GM19438 (cell line): ENCODE data around the gene BRD7.

Experiments used
- ATAC-seq: cut with Tn5 transposase; IDR thresholded peaks from one replicate; pipeline ENCODE4 v1.9.1; 2021; ENCODE audit warnings: low read depth; ENCODE audit not compliant: unreplicated experiment

BRD7 gene

GRCh38 chr16:50293041-50293783 lies 75.6 kb downstream of the BRD7 start:
- no peak for ATAC-seq

DNA sequence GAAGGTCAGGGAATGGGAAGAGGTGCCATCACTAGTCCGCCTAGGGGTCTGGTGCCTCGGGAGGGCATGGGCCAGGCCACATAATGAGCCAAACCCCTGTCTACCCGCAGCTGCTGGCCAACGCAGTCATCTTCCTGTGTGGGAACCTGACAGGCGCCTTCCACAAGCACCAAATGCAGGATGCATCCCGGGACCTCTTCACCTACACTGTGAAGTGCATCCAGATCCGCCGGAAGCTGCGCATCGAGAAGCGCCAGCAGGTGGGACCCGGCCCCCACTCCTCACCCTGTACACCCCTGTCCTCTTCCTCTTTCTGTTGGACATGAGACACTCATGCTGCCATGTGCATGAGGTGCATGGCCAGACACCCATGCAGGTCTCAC lies 76.2 kb downstream of the BRD7 start:
- ATAC-seq: no peak

- no peak for ATAC-seq
Measured at GRCh38 chr16:50291719-50292565, 76.8 kb downstream of the BRD7 start.

DNA sequence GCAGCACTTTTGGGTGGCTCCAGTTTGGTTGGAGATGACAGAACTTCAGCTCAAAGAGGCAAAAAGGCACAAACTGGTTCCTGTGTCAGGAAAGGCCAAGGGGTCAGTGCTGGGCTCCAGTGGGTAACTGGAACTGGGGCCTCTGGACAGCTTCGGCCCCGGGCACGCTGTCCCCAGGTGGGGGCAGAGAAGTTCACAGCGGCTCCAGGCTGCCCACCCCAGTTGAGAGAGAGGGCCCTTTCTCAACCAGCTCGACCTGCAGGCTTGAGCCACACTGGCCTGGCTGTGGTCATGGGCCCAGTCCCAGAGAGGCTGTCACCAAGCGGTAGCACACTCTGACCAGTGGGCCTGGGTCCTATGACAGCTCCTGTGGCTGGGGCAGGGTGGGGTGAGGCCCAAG lies 77.9 kb downstream of the BRD7 start:
- ATAC-seq: no peak

DNA sequence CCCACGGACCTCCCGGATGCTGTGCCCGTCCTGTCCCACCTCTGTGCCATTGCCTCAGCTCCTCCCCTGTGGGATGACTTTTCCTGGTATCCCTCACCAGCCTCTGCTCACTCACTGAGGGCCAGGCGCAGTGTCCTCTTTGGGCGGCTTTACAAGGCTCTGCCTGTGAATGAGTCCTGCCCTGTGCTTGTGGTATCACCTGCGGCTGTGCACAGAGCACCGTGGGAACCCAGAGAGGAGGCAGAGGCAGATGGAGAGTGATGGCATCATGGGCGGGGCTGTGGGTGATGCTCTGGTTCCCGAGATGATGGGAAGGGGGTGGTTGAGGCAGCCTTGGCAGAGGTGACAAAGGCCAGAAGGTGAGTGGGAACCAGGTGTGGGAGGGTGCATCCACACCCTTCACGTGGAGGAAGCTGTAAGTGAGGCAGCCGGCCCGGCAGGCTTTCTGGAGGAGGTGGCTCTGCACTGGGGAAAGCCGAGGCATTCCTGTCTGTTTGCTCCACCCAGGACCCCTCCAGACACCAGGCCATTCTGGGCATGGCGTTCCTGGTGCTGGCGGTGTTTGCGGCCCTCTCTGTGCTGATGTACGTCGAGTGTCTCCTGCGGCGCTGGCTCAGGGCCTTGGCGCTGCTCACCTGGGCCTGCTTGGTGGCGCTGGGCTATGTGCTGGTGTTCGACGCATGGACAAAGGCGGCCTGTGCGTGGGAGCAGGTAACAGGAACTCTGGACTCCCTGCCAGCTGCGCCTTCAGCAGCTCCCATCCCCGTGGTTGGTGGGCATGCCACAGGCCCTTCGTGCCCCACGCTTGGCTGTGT lies 78.6 kb downstream of the BRD7 start:
- ATAC-seq: no peak

- no peak for ATAC-seq
Measured at GRCh38 chr16:50288920-50289319, 79.9 kb downstream of the BRD7 start.

DNA sequence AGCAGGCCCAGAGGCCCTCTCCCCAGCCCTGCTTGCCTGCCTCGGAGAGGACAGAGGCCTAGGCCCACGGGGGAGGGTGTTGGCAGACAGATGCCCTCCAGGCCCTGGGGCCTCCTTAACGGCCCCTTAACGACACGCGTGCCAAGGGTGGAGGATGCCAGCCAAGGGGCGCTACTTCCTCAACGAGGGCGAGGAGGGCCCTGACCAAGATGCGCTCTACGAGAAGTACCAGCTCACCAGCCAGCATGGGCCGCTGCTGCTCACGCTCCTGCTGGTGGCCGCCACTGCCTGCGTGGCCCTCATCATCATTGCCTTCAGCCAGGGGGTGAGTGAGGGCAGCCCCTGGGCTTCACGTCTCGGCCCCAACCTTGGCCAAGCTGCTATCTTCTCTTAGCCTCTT lies 80.8 kb downstream of the BRD7 start:
- no peak for ATAC-seq

DNA sequence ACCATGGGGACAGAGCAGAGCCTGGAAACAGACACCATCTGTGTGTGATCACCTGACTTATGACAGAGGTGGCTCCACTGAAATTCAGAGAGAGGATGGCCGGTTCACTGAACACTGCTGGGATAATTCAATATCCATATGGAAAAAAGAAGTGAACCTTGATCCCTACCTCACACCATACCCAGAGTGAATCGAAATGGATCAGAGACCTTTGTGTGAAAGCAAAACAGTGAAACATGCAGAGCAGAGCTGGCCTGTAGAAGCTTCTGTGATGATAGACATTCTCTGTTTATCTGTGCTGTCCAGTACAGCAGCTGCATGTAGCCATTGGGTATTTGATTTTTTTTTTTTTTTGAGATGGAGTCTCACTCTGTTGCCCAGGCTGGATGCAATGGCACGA lies 82.1 kb downstream of the BRD7 start:
- ATAC-seq: no peak

- no peak for ATAC-seq
Measured at GRCh38 chr16:50285406-50286003, 83.3 kb downstream of the BRD7 start.

GRCh38 chr16:50284131-50284911 lies 84.5 kb downstream of the BRD7 start:
- ATAC-seq: no peak

GRCh38 chr16:50282955-50283631 lies 85.7 kb downstream of the BRD7 start:
- no peak for ATAC-seq

GRCh38 chr16:50282010-50282538 lies 86.7 kb downstream of the BRD7 start:
- peak; percentile 92 for ATAC-seq

- ATAC-seq: no peak
Measured at GRCh38 chr16:50281391-50282009, 87.3 kb downstream of the BRD7 start.

GRCh38 chr16:50280932-50281331 lies 87.9 kb downstream of the BRD7 start:
- ATAC-seq: no peak

DNA sequence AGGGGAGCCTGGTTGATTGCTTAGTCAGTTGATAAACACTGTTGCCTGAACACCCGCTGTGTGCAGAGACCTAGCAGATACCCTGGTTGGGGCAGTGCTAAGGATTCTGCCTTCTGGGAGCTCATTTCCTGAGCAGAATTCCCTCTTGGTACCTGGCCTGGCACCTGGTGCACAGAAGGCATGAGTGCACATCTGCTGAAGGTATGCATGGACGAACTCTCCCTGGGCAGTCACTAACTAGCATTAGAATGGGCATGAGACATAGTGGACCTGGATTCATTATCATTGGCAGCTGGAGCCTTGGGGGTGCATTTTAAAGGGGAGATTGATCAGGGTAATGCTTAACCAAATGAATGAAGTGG lies 89.3 kb downstream of the BRD7 start:
- ATAC-seq: no peak

GRCh38 chr16:50278251-50278650 lies 90.5 kb downstream of the BRD7 start:
- ATAC-seq: no peak

- no peak for ATAC-seq
Measured at GRCh38 chr16:50276801-50277555, 91.8 kb downstream of the BRD7 start.

- no peak for ATAC-seq
Measured at GRCh38 chr16:50276326-50276640, 92.5 kb downstream of the BRD7 start.
